Fibroblast of peridontal ligament (primary cell): ENCODE data around the gene KRT77.
"Not testable (repeated sequence)": the region's sequence is repeated elsewhere in the genome, so short reads cannot be mapped to it uniquely, and the experiment has no call there.

ENCODE experiments used
- DNase-seq: peaks from one replicate; pipeline ENCODE4 v3.0.0-alpha.2; 2010; ENCODE audit errors: extremely low read depth

KRT77 gene

GRCh38 chr12:52722680-52723079, 19.4 kb upstream of the KRT77 start:
- no peak for DNase-seq

DNA sequence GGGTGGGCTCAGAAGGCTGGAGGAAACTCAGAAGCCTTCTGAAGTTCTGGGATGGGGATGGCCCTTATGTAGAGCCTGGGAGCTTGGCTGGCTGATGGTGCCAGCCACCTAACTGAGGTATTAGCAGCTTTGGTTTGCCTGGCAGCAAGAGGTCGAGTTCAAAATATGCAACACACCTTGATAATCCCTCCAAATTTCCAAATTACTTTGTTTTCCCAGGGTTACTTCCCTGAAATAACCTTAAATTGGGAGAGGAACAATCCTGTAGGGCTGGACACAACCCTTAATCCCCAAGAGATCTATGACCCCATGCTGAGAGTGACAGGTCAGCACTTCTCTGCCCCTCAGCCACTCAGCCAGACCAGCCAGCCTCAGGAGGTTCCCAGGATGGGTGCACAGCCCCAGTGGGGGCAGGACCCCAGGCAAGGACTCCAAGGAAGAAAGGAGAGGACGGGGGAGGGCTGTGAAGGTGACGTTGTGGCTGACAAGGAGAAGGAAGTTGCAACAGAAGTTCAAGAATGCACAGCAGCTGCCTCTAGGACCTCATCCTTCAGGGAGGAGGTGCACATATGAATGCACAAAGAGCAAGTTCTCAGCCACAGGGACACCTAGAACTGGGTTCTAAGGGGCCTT, 18.6 kb upstream of the KRT77 start:
- no peak for DNase-seq

DNA sequence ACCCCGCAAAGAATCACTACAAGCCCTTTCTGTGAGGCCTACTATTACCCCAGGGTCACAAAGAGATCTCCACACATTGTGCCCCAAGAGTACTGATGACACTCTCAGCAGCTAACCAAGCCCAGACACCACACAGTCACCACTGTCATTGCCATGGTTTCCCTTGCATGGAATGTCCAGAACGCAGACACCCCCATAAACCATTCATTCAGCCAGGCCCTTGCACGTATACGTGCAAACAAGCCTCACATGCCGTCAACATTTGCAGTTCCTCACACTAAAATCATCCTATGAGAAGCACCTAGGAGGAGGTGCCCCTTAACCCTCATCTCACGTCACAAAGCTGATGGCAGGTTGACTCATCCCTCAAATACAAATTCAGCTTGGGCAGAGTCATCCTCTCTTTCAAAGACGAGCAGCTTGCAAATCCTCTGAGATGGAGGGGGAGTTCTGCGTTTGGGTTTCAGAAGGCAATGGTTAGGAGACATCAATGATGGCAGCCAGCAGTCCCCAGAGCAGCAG, 17.1 kb upstream of the KRT77 start:
- DNase-seq: no peak

- DNase-seq: no peak
These were observed 12.7 kb upstream of the KRT77 start for GRCh38 chr12:52716061-52716460.

- DNase-seq: no peak
These were observed 12.1 kb upstream of the KRT77 start for GRCh38 chr12:52715416-52715815.

GRCh38 chr12:52714887-52715281, 11.6 kb upstream of the KRT77 start:
- DNase-seq: no peak

DNA sequence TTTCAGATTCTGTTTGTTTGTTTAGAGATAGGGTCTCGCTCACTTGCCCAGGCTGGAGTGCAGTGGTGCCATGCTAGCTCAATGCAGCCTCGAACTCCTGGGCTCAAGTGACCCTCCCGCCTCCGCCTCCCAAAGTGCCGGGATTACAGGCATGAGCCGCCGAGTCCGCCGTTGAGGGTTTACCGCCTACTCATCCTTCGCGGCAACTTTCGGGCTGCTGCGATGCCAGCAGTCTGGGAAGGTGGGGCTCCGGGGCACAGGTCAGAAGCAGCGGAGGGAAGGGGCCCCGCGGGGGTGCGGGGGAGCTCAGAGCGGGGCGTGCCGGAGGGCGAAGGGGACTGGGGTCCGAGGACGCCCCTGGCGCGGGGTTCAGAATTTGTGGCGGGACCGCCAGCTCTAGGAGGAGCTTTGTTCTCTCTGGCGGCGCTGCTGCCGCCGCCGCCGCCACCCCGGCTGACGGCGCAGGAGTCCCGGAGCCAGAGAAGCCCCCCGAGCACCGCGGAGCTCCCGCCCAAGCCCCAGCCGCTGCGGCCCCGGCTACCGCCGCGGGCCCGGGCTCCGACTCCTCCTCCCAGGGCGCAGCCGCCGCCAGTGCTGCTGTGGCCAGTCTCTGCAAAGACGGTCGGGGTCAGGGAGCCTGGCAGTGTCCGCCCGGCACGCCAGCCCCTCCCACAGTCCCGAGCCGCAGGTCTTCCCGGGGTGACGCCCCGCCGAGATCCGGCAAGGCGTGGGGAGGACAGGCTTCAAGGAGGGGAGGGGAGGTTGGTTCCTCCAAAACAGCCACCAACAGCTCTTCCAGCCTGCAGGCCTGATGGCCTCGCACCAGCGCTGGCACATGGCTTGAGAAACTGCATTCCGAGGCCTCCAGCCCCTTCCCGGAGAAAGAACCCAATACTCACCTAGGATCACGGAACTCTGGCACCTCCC, 10.9 kb upstream of the KRT77 start:
- DNase-seq: no peak

DNA sequence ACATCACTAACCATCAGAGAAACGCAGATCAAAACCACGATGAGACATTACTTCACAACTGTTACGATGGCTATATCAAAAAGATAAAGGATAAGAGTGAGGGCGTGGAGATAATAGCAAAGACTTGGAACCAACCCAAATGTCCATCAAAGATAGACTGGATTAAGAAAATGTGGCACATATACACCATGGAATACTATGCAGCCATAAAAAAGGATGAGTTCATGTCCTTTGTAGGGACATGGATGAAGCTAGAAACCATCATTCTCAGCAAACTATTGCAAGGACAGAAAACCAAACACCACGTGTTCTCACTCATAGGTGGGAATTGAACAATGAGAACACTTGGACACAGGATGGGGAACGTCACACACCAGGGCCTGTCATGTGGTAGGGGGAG, 8.8 kb upstream of the KRT77 start:
- not testable (repeated sequence) for DNase-seq

GRCh38 chr12:52710730-52711129, 7.4 kb upstream of the KRT77 start:
- DNase-seq: no peak

GRCh38 chr12:52708010-52708409, 4.7 kb upstream of the KRT77 start:
- no peak for DNase-seq

GRCh38 chr12:52704464-52704863, 1.1 kb upstream of the KRT77 start:
- no peak for DNase-seq

GRCh38 chr12:52703878-52704277, 554 bp upstream of the KRT77 start:
- no peak for DNase-seq

GRCh38 chr12:52702338-52702737, 986 bp downstream of the KRT77 start:
- no peak for DNase-seq

- DNase-seq: no peak
These were observed 2.0 kb downstream of the KRT77 start for GRCh38 chr12:52701281-52701680.

- no peak for DNase-seq
These were observed 3.4 kb downstream of the KRT77 start for GRCh38 chr12:52699960-52700359.

GRCh38 chr12:52699373-52699772, 4.0 kb downstream of the KRT77 start:
- no peak for DNase-seq

DNA sequence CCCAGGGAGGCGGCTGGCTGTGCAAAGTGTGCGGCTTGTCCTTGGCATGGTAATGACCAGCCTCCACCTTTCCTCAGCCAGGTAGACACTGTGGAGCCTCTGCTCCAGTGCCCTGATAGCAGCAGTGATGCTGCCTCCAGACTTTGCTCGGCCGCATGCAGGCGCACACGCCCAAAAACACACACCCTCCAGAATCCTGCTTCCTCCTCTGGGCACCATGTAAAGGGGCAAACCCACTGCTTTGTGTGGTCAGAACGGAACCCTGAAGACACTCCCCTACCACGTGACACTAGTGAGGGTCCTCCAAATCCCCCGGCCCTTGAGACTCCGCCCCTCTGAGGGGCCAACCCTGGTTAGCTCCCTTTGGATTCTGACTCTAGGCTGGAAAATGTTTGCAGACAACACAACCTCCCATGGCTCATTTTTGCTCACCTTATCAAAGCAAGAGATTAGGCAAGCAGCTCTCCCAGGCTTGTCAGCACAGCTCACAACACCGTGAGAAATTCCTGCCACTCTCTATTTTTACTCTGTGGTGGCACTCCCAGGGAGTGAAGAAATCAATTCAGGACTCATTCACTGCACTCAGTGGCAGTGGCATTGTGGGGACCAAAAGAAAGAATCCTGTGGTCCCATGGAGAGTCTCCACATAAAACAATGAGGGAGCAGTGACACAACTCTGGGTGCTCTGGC, 4.5 kb downstream of the KRT77 start:
- DNase-seq: no peak

GRCh38 chr12:52697058-52697582, 6.2 kb downstream of the KRT77 start:
- no peak for DNase-seq

- no peak for DNase-seq
These were observed 6.7 kb downstream of the KRT77 start for GRCh38 chr12:52696588-52696987.

DNA sequence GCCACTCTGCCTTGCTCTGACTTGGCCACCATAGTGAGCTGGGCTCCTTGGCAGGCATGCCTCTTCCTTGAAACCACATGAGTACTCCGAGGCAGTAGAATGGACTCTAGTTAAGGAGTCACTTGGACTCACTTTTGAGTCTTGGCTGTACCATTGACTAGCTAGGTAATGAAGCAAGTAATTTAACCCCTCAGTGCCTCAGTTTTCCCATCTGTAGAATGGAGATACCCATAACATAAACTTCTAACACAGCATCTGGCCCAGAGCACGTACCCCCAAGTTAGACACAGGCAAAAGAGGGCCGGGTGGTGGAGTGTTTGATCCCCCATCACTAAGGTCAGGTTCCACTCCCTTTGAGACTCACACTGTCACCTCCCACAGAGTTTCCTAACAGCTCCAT, 8.3 kb downstream of the KRT77 start:
- no peak for DNase-seq

DNA sequence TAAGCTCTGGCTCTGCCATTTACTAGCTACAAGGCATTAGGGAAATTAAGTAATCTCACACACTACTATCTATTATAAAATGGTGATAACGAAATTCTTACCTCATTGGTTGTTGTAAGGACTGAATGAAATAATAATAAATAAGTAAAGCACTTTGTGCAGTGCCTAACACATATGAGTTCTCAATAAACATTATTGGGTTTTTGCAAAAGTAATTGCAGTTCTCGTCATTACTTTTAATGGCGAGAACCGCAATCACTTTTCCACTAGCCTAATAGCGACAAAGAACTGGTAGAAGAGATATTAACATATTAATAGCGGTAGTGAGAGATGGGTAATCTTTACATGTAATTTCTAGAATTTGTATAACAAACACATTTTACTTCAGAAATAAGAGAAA, 9.2 kb downstream of the KRT77 start:
- no peak for DNase-seq

GRCh38 chr12:52693261-52693660, 10.1 kb downstream of the KRT77 start:
- no peak for DNase-seq
